IMR-90 (cell line): ENCODE measurements around the gene EHBP1.

Experiments
- CEBPB ChIP-seq: IDR thresholded peaks from 2 replicates; pipeline ENCODE4 v1.6.1; 2012; ENCODE audit warnings: low read depth, low read length, improper control_type of control experiment
- CTCF ChIP-seq: conservative IDR thresholded peaks from 2 replicates; pipeline ENCODE4 v1.5.1; 2012; ENCODE audit warnings: mild to moderate bottlenecking, low read depth, low read length, improper control_type of control experiment
- FOS ChIP-seq: fragments of 150-350 bp; IDR thresholded peaks from 2 replicates; pipeline ENCODE4 v1.6.1; 2016; ENCODE audit warnings: low read depth, low read length
- MAFK ChIP-seq: IDR thresholded peaks from 2 replicates; pipeline ENCODE4 v1.6.1; 2012; ENCODE audit warnings: low read depth, low read length, improper control_type of control experiment
- MXI1 ChIP-seq: IDR thresholded peaks from 2 replicates; pipeline ENCODE4 v1.6.1; 2012; ENCODE audit warnings: low read depth, mild to moderate bottlenecking, low read length, moderate library complexity, borderline replicate concordance

- TF ChIP-seq CTCF, result no peak
- TF ChIP-seq MXI1, result no peak
- TF ChIP-seq CEBPB, result peak; percentile 27; the same call in 1 of the 2 replicates
- no peak for TF ChIP-seq FOS
- no peak for TF ChIP-seq MAFK
These were observed 33.7 kb downstream of the EHBP1 start for GRCh38 chr2:62738981-62739936.
